GM04504 (cell line): ENCODE data around the gene PWP1.

Experiments
- DNase-seq: peaks from one replicate; pipeline ENCODE4 v3.0.0-alpha.2; 2012; ENCODE audit warnings: low read depth

The PWP1 gene

DNA sequence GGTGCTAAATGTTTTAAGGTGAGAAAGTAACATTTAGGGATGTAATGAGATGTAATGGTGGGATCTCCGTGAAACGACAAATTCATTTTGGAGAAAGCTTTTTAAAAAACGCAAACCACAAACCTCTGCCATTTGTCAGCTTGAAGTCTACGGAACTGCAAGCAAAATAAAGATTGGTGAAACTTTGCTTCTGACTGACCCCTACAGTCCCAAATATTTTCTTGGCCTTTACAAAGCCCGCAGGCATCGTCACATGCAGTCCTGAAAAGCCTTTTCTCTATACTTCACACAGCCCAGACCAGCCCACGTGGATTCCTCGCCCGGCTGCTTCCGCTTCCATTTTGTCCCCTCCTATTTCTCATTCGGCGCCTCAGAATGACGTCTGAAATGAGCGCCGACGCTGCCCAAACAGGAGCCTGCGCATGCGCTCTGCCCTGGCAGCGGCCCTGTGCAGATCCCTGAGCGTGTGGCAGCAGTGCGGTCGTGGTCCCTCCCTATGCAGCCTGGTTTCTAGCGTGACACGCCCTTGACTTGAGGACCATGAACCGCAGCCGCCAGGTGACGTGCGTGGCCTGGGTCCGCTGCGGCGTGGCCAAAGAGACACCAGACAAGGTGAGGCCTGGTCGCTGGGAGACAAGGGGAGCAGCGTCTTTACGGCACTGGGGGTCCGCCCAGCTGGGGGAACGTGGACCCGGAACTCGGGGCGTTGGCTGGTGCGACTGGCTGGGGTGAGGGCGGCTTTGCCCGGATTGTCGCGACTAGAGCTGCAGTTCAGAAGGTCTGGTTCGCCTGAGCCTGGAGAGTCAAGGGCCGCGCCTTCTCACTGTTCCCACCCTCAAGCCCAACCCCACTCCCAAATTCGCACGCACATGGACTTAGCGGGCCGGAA lies at the start of gene PWP1:
Gene PWP1, plus strand, starts transcription at position 440 of the 889 bp plus-strand sequence. Its CDS starts 101 bp downstream, at position 541.
- peak; percentile 91 for DNase-seq

DNA sequence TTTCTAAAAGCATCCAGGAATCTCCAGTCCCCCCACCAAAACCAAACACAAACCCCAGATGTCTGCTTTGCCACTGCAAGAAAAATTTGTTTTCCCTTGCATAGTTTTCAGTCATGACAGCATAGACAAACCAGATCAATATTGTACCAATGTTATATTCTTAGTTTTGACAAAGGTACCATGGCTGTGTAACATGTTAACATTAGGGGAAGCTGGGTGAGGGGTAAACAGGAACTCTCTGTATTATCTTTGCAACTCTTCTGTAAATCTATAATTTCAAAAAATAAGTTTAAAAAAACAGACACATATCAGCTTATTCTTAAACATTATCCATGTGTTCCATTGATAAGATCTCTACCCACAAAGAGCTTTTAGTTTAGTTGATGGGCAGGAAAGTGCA lies 44.4 kb upstream of the PWP1 start:
- DNase-seq, result no peak

DNA sequence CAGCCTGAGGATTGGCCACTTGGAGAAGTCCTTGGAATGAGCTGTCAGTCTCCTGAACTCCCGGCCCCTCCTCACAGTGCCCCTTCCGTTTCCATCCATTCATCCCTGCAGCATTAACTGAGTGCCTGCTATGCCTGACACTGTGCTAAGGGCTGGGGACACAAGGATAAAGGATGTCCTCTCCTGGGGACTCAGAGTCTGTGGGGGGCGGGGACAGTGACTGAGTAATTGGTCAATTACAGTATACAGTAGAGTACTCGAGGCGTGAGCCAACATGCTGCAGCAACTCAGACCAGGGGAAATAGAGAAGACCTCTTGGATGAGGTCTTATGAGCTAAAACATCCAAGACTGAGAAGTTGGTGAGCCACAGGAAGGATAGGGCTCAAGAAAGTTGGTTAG lies 43.4 kb upstream of the PWP1 start:
- DNase-seq, result no peak

GRCh38 chr12:107645630-107646333 lies 39.8 kb upstream of the PWP1 start:
- DNase-seq, result no peak

DNA sequence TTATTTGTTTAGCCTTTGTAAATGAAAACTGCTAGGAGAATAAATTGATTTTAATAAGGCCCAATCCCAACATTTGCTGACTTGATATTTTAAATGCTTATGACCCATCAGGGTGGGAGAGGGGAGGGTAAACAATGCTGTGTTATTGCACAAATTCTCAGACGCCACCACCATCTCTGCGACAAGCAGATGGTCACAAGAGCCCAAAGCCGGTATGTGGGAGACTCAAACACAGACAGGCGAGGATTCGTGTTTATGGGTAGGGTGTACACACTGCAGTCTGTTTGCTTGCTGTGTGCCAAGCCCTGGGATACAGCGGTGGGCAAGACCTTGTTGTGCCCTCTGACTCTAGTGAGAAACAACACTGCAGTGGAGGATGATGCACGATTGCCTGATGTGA lies 39.2 kb upstream of the PWP1 start:
- DNase-seq, result no peak

DNA sequence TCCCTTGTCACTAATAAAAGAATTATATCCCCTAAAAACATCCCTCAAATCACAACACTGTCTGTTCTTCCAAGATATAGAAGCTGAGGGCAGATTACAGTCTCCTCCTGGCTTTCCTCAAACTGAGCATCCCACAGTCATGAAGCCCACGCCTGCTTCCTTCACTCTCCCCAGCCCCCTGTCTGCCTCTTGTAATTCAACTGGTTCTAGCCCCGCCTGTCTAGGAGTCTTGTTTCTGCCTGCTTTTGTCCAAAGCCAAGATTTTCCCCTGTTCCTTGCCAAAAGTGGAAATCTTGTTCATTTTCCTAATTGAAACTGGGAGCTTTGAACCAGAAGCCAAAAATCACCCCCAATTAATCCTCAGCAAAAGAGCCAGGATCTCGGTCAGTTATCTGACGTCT lies 35.9 kb upstream of the PWP1 start:
- DNase-seq, result no peak

- DNase-seq, result no peak
These were observed 34.6 kb upstream of the PWP1 start for GRCh38 chr12:107650977-107651376.

- no peak for DNase-seq
These were observed 33.8 kb upstream of the PWP1 start for GRCh38 chr12:107651571-107652449.

- DNase-seq, result no peak
These were observed 32.1 kb upstream of the PWP1 start for GRCh38 chr12:107653519-107653918.

DNA sequence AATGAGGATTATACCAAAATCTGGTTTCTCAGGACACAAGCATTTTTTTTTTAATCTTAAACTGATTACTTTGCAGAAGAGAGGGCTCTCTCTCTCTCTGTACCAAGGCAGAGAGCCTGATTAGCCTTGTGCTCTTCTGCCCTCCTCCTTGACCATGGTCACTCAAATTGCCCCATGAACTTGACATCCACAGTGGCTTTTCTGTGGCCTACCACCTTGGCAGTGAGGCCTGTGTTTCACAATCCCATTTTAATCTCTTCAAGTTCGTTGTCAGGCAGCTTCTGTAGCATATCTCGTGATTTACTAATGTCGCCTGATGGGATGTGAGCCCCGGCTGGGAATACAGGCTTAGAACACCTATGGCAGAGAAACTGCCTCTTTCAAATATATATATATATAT lies 30.7 kb upstream of the PWP1 start:
- no peak for DNase-seq

- no peak for DNase-seq
These were observed 30.1 kb upstream of the PWP1 start for GRCh38 chr12:107655281-107656065.

- DNase-seq, result no peak
These were observed 29.3 kb upstream of the PWP1 start for GRCh38 chr12:107656302-107656701.

- no peak for DNase-seq
These were observed 28.5 kb upstream of the PWP1 start for GRCh38 chr12:107657133-107657532.

DNA sequence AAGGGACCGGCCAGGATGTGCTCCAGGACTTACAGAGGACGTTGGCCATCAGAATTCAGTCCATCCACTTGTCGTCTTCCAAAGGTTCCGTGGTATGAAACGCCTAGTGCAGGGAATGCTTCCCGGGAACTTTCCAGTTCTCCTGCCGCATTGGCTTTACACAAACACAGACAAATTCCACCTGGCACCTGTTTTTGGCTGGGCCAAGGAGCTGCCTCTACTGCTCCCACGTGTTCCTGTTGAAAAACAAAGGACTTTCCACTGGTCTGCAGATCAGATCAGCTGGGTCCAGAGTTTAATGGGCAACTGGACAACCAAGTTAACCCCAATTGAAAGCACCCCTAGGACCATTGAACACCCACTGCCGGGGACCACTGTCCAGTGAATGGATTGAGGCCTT lies 28.0 kb upstream of the PWP1 start:
- no peak for DNase-seq

DNA sequence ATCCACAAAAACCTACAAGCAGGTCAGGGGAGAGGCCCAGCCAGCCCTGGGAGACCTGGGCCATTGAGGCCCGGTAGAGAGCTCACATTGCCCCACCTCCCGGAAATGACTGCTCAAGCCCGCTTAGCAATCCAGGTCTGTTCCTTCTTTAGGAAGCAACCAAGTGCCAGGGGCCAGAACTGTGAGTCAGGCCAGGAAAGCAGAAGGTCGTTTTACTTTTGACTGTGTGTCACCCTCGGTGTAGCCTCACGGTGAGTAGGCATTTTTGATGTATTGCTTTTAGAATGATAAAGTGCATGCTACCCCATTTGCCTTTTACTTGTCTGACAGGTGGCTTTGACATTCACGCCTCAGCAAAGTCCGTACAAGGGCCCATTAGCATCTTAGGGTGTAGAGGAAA lies 25.4 kb upstream of the PWP1 start:
- no peak for DNase-seq

- DNase-seq, result no peak
These were observed 24.7 kb upstream of the PWP1 start for GRCh38 chr12:107660861-107661415.

DNA sequence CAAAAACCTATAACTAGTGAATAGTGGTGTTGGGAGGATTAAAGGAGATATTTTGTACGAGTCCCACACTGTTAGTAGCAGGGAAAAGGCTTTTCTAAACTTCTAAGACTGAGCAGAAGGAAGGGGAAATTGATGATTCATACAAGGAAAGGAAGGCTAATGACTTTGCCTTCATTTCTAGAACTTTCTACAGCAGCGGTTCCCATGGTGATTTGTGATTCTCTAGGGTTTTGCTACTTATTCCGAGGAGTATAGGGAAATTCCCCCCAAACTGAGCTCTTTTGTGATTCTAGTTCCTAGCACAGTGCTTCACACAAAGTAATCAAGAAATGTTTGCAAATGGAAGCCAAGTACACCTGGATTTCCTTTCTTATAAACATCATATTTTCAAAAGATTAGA lies 23.8 kb upstream of the PWP1 start:
- no peak for DNase-seq

GRCh38 chr12:107662484-107662883 lies 23.1 kb upstream of the PWP1 start:
- DNase-seq, result no peak

DNA sequence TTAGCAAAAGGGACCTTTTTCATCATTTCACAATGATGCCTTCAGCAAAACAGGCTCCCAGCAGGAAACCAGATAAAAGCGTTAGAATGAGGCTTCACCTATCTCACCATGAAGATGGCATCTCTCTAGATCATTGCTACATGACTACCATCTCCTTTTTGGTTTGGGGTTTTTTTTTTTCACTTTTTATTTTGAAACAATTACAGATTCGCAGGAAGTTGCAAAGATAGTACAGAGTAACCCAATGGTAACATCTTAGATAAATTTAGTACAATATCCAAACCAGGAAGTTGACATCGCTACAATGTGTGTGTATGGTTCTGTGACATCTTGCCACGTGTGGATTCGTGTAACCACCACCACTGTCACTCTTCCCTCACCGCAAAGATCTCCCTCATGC lies 22.3 kb upstream of the PWP1 start:
- DNase-seq, result no peak

- no peak for DNase-seq
These were observed 19.6 kb upstream of the PWP1 start for GRCh38 chr12:107666009-107666408.

DNA sequence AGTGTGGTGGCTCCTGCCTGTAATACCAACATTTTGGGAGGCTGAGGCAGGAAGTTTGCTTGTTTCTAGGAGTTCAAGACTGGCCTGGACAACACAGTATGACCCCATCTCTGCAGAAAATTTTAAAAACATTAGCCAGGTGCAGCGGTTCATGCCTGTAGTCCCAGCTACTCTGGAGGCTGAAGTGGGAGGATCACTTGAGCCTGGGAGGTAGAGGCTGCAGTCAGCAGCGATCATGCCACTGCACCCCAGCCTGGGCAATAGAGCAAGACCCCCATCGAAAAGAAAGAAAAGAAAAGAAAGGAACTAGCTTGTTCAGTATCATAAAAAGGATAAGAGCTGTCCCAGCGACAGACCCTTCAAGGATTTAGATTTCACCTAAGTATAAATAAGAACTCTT lies 18.1 kb upstream of the PWP1 start:
- DNase-seq, result no peak
